H1 (cell line): ENCODE measurements around the gene TMA7. TPM values are rescaled to one million over a fixed set of nuclear protein-coding genes. Genes with fewer than 3 reads are reported as not detected.

Experiments
- CTCF ChIA-PET: fragments of 300-600 bp; sonication (Branson Sonifier 250); formaldehyde crosslinking; loops from one replicate; lab custom pipeline; 2021; ENCODE audit not compliant: partially characterized antibody; lab: Charles Lee
- POLR2A ChIA-PET: fragments of 300-600 bp; sonication (Branson Sonifier 250); formaldehyde crosslinking; loops from one replicate; lab custom pipeline; 2021; ENCODE audit warnings: inconsistent platforms; ENCODE audit not compliant: partially characterized antibody; lab: Charles Lee
- DNase-seq, 2 experiments: peaks; one replicate each; pipeline versions ENCODE4 v3.0.0 to v3.0.0-alpha.2; 2010 to 2022; ENCODE audit warnings: low spot score in 2 of 2, low read depth in 1 of 2, mixed read lengths in 1 of 2
- FAIRE-seq: peaks from 2 replicates; lab custom pipeline; 2011; peaks lifted over from hg19 to GRCh38; lab: Jason Lieb, UNC
- H2AFZ ChIP-seq: 2 replicates; pipeline ENCODE4 v1.8.1; 2012; ENCODE audit warnings: low read length, inconsistent platforms
- H2AK5ac ChIP-seq: 2 replicates; pipeline ENCODE4 v1.6.1; 2013; ENCODE audit warnings: low read depth, low read length
- H2BK120ac ChIP-seq: replicated peaks from 2 replicates; pipeline ENCODE3; 2013; ENCODE audit warnings: low read depth, low read length, inconsistent platforms
- H2BK12ac ChIP-seq: 2 replicates; pipeline ENCODE4 v1.6.1; 2013; ENCODE audit warnings: low read depth, low read length
- H2BK15ac ChIP-seq: 2 replicates; pipeline ENCODE4 v1.6.1; 2013; ENCODE audit warnings: low read length
- H2BK20ac ChIP-seq: 2 replicates; pipeline ENCODE4 v1.6.1; 2013; ENCODE audit warnings: low read length
- H2BK5ac ChIP-seq: 2 replicates; pipeline ENCODE4 v1.6.1; 2013; ENCODE audit warnings: low read depth, low read length
- H3K14ac ChIP-seq: 2 replicates; pipeline ENCODE4 v1.6.1; 2013; ENCODE audit warnings: inconsistent platforms; ENCODE audit not compliant: insufficient read length
- H3K18ac ChIP-seq: 2 replicates; pipeline ENCODE4 v1.6.1; 2013; ENCODE audit warnings: low read length; ENCODE audit errors: extremely low read depth
- H3K23ac ChIP-seq: 2 replicates; pipeline ENCODE4 v1.6.1; 2013; ENCODE audit warnings: inconsistent platforms; ENCODE audit not compliant: insufficient read length
- H3K23me2 ChIP-seq: 2 replicates; pipeline ENCODE4 v1.6.1; 2013; ENCODE audit warnings: low read depth, low read length
- H3K27ac ChIP-seq: 2 replicates; pipeline ENCODE4 v1.6.1; 2011; ENCODE audit warnings: low read depth, low read length, inconsistent platforms
- H3K27me3 ChIP-seq, 4 experiments: replicated peaks in 1 of 4; 1 replicate in 1 of 4; 2 replicates in 3 of 4; pipeline versions ENCODE4 v1.6.1 to v1.8.1; 2011 to 2013; ENCODE audit warnings: low read length in 3 of 4, mild to moderate bottlenecking in 3 of 4, inconsistent platforms in 2 of 4, mixed read lengths in 2 of 4, moderate library complexity in 1 of 4; ENCODE audit not compliant: control insufficient read depth in 3 of 4, insufficient read depth in 3 of 4; ENCODE audit errors: extremely low read depth in 1 of 4
- H3K36me3 ChIP-seq, 4 experiments: 2 replicates each; pipeline versions ENCODE4 v1.6.1 to v1.8.1; 2011 to 2013; ENCODE audit warnings: mild to moderate bottlenecking in 4 of 4, low read length in 3 of 4, moderate library complexity in 2 of 4, control low read depth in 1 of 4, inconsistent platforms in 1 of 4; ENCODE audit not compliant: insufficient read depth in 4 of 4, control insufficient read depth in 2 of 4
- H3K4ac ChIP-seq: replicated peaks from 2 replicates; pipeline ENCODE3; 2013; ENCODE audit warnings: low read length, low read depth, mixed read lengths, inconsistent platforms; ENCODE audit not compliant: insufficient read length
- H3K4me1 ChIP-seq, 4 experiments: replicated peaks in 1 of 4; 1 replicate in 1 of 4; 2 replicates in 3 of 4; pipeline versions ENCODE4 v1.6.1 to v1.8.1; 2011 to 2013; ENCODE audit warnings: low read length in 3 of 4, inconsistent platforms in 2 of 4, mixed read lengths in 1 of 4; ENCODE audit not compliant: insufficient read depth in 4 of 4, control insufficient read depth in 3 of 4
- H3K4me2 ChIP-seq, 2 experiments: 2 replicates each; pipeline versions ENCODE4 v1.6.1 to v1.8.1; 2011 to 2013; ENCODE audit warnings: low read depth in 2 of 2, low read length in 2 of 2, control low read depth in 1 of 2, inconsistent platforms in 1 of 2, mild to moderate bottlenecking in 1 of 2; ENCODE audit not compliant: insufficient read depth in 1 of 2
- H3K4me3 ChIP-seq, 4 experiments: fragments of 200-600, 300-600 bp in 1 of 4; sonication (generic), shearing (Covaris generic), sonication (Bioruptor Twin) in 1 of 4; 2 replicates each; pipeline versions ENCODE4 v1.5.1 to v1.8.1; 2011 to 2016; ENCODE audit warnings: low read length in 4 of 4, low read depth in 3 of 4, control low read depth in 2 of 4, inconsistent platforms in 2 of 4, mild to moderate bottlenecking in 2 of 4, mixed read lengths in 1 of 4, moderate library complexity in 1 of 4; ENCODE audit not compliant: insufficient read depth in 2 of 4; ENCODE audit errors: extremely low read depth in 1 of 4
- H3K56ac ChIP-seq: replicated peaks from 2 replicates; pipeline ENCODE3; 2013; ENCODE audit warnings: low read depth, mild to moderate bottlenecking, mixed read lengths, low read length, inconsistent platforms; ENCODE audit not compliant: insufficient read length
- H3K79me1 ChIP-seq: 2 replicates; pipeline ENCODE4 v1.6.1; 2013; ENCODE audit warnings: low read depth, low read length, control low read depth
- H3K79me2 ChIP-seq, 2 experiments: 2 replicates each; pipeline versions ENCODE4 v1.6.1 to v1.8.1; 2012 to 2013; ENCODE audit warnings: low read length in 2 of 2, mild to moderate bottlenecking in 2 of 2, inconsistent platforms in 1 of 2; ENCODE audit not compliant: insufficient read depth in 2 of 2, control insufficient read depth in 1 of 2
- H3K9ac ChIP-seq, 4 experiments: replicated peaks in 1 of 4; 1 replicate in 1 of 4; 2 replicates in 3 of 4; pipeline versions ENCODE4 v1.6.1 to v1.8.1; 2011 to 2013; ENCODE audit warnings: low read depth in 3 of 4, low read length in 3 of 4, control low read depth in 2 of 4, mild to moderate bottlenecking in 2 of 4, moderate library complexity in 2 of 4, inconsistent platforms in 1 of 4; ENCODE audit errors: extremely low read depth in 1 of 4
- H3K9me3 ChIP-seq, 2 experiments: 2 replicates each; pipeline versions ENCODE4 v1.6.1 to v1.8.1; 2012 to 2013; ENCODE audit warnings: mild to moderate bottlenecking in 2 of 2, moderate library complexity in 2 of 2, control low read depth in 1 of 2, inconsistent platforms in 1 of 2, low read depth in 1 of 2, low read length in 1 of 2, mixed read lengths in 1 of 2; ENCODE audit not compliant: insufficient read depth in 2 of 2
- H4K20me1 ChIP-seq, 2 experiments: replicated peaks in 1 of 2; 2 replicates each; pipeline versions ENCODE3 to v1.8.1; 2011 to 2013; ENCODE audit warnings: inconsistent platforms in 2 of 2, low read length in 2 of 2, mild to moderate bottlenecking in 1 of 2; ENCODE audit not compliant: insufficient read depth in 2 of 2, control insufficient read depth in 1 of 2
- H4K5ac ChIP-seq: 2 replicates; pipeline ENCODE4 v1.6.1; 2013; ENCODE audit warnings: low read length, low read depth, mixed read lengths, inconsistent platforms; ENCODE audit not compliant: insufficient read length
- H4K8ac ChIP-seq: 2 replicates; pipeline ENCODE4 v1.8.0; 2013; ENCODE audit warnings: mild to moderate bottlenecking, moderate library complexity, low read length, inconsistent platforms; ENCODE audit not compliant: insufficient read depth; ENCODE audit errors: extremely low read depth
- H4K91ac ChIP-seq: replicated peaks from 2 replicates; pipeline ENCODE3; 2013; ENCODE audit warnings: low read length, mixed read lengths, inconsistent platforms; ENCODE audit not compliant: insufficient read length
- ASH2L ChIP-seq: fragments of 200-600, 300-600 bp; sonication (generic); IDR thresholded peaks from one replicate; pipeline ENCODE4 v1.7.1; 2017; ENCODE audit warnings: low read length
- CBX8 ChIP-seq: fragments of 300-800, 300-1000 bp; sonication (generic); IDR thresholded peaks from 2 replicates; pipeline ENCODE4 v1.7.1; 2016; ENCODE audit warnings: low read depth, low read length, borderline replicate concordance
- CTBP2 ChIP-seq: IDR thresholded peaks from 2 replicates; pipeline ENCODE4 v1.7.0; 2011; ENCODE audit warnings: borderline replicate concordance, mild to moderate bottlenecking, moderate library complexity, mixed read lengths, low read length; ENCODE audit not compliant: insufficient read depth, insufficient read length
- EGR1 ChIP-seq: IDR thresholded peaks from 2 replicates; pipeline ENCODE4 v1.6.1; 2011; ENCODE audit warnings: low read depth, low read length, borderline replicate concordance
- GABPA ChIP-seq: IDR thresholded peaks from 2 replicates; pipeline ENCODE4 v1.6.1; 2011; ENCODE audit warnings: mild to moderate bottlenecking, low read length, moderate library complexity, borderline replicate concordance; ENCODE audit not compliant: insufficient read depth
- HDAC2 ChIP-seq, 2 experiments: fragments of 300-600 bp in 1 of 2; sonication (generic) in 1 of 2; IDR thresholded peaks; 2 replicates each; pipeline ENCODE4 v1.6.1; 2011 to 2012; ENCODE audit warnings: low read depth in 2 of 2, low read length in 2 of 2, mild to moderate bottlenecking in 2 of 2, moderate library complexity in 2 of 2, borderline replicate concordance in 1 of 2, inconsistent platforms in 1 of 2
- PHF8 ChIP-seq: fragments of 200-600 bp; sonication (generic); conservative IDR thresholded peaks from 2 replicates; pipeline ENCODE4 v1.7.1; 2012; ENCODE audit warnings: low read depth, mild to moderate bottlenecking, inconsistent platforms, low read length, moderate library complexity
- POLR2A ChIP-seq, 2 experiments: IDR thresholded peaks; 1 replicate in 1 of 2; 2 replicates in 1 of 2; pipeline ENCODE4 v1.6.1; 2011; ENCODE audit warnings: low read depth in 2 of 2, low read length in 2 of 2, mild to moderate bottlenecking in 2 of 2; ENCODE audit errors: control extremely low read depth in 1 of 2
- RBBP5 ChIP-seq: IDR thresholded peaks from 2 replicates; pipeline ENCODE4 v1.7.1; 2012; ENCODE audit warnings: low read depth, mild to moderate bottlenecking, inconsistent platforms, low read length, moderate library complexity, borderline replicate concordance
- RNF2 ChIP-seq: fragments of 200-900, 300-1000 bp; sonication (generic); IDR thresholded peaks from 2 replicates; pipeline ENCODE4 v1.7.1; 2016; ENCODE audit warnings: borderline replicate concordance, low read depth, mild to moderate bottlenecking, antibody characterized with exemption, low read length; ENCODE audit not compliant: poor library complexity, severe bottlenecking; ENCODE audit errors: missing control alignments
- TEAD4 ChIP-seq: IDR thresholded peaks from 2 replicates; pipeline ENCODE4 v1.6.1; 2012; ENCODE audit warnings: low read depth, low read length, inconsistent platforms, mixed read lengths
- WGBS, 2 experiments: shearing (Covaris generic) in 1 of 2; methylation state at CpG; one replicate each; pipeline versions ENCODE4 v1.1.6 to v1.1.7; 2013 to 2015; ENCODE audit warnings: low lambda C conversion rate in 2 of 2, mixed read lengths in 2 of 2, inconsistent platforms in 1 of 2, low coverage in 1 of 2, missing lambda C conversion rate in 1 of 2; ENCODE audit not compliant: insufficient replicate concordance in 2 of 2, insufficient coverage in 1 of 2, insufficient read length in 1 of 2; ENCODE audit errors: extremely low coverage in 1 of 2, missing lambda C conversion rate in 1 of 2; 5-methylcytosine and 5-hydroxymethylcytosine counted together
- polyA plus RNA-seq, 7 experiments: library from polyadenylated mRNA; depleted of rRNA in 3 of 7; stranded (reverse) in 5 of 7; unstranded in 2 of 7; fragments of >200 nt in 5 of 7; fragments of 200-250 nt in 2 of 7; gene quantifications; 1 replicate in 5 of 7; 2 replicates in 1 of 7; 4 replicates in 1 of 7; pipeline versions ENCODE4 v1.2.1 to v1.2.3, GENCODE V29; 2011 to 2013; ENCODE audit warnings: missing spikeins in 2 of 7, mixed read lengths in 2 of 7
- total RNA-seq: library from RNA; stranded (reverse); fragmentation: NEBNext Ultra II Directional; extraction: Animal tissue kit (Norgen Biotek cat#: 25700); gene quantifications from 2 replicates; pipeline ENCODE4 v1.2.1, GENCODE V29; 2021
- TF ChIP-seq, protein P1 (sequence below): IDR thresholded peaks from 2 replicates; pipeline ENCODE4 v1.6.1; 2012; ENCODE audit warnings: inconsistent platforms

Gene TMA7
- total and polyA plus RNA-seq, 2 of the 8 experiments (the other 6 are each of a cell fraction or from before 2014, with no cell fraction given): 138 to 305 TPM

DNA sequence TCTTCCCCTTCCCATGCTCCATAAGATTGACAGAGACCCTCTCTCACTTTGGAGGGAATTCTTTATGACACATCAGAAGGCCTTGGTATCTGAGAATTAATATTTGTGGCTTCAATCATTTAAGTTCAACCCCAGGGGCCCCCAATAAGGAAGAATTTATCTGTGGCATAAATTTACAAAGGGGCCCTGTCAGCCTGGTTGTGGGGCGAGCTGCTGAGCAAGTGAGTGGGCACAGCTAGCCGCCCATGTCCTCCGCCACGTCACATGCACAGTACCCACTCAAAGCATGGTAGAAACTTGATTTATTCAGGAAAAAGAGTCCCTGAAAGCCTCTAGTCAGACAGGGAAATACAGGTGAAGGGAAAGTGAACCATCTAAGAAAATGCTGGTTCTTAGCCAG, 23.5 kb upstream of the TMA7 start:
- Histone ChIP-seq H3K18ac (no peak overlapping the region), H3K23me2 (no peaks in the 10 kb centered on the region), H2BK5ac (no peak overlapping the region), H2BK12ac (no peak overlapping the region), H2AK5ac (no peak overlapping the region), H2BK120ac (no peak overlapping the region), H4K5ac (no peak overlapping the region), H3K27me3 (no peaks in the 10 kb centered on the region), H3K4me2 (no peak overlapping the region), H3K56ac (no peak overlapping the region), H2BK20ac (no peak overlapping the region), H4K91ac (no peak overlapping the region), H3K79me2 (peaks cover 0 to 3% of the 10 kb centered on the region in 2 experiments; a peak in 1 of 4 replicates), H3K4me1 (no peaks in the 10 kb centered on the region), H3K4ac (no peak overlapping the region), H3K36me3 (peaks cover 62 to 79% (median 72%) of the 10 kb centered on the region in 4 experiments), H4K20me1 (peaks cover 15 to 50% of the 10 kb centered on the region in 2 experiments), H3K9me3 (no peaks in the 10 kb centered on the region), H3K23ac (no peak overlapping the region), H3K4me3 (no peak overlapping the region), H3K79me1 (no peaks in the 10 kb centered on the region; the same call in none of the 2 replicates), H3K9ac (no peak overlapping the region), H3K14ac (no peak overlapping the region), H4K8ac (no peak overlapping the region), H3K27ac (no peak overlapping the region), H2BK15ac (no peak overlapping the region), H2AFZ (no peak overlapping the region)
- POLR2A ChIA-PET: interaction anchor here (1.0 to 31.5 kb wide), 3 partner anchors 6 to 176 kb away, joined by 3 to 650 read pairs (median 650); partner anchors contain the start of genes PLXNB1 and ZNF589
- no peak for DNase-seq
- CTCF ChIA-PET: interaction anchor here (0.7 to 4.3 kb wide), 10 partner anchors 7 to 184 kb away, joined by 3 to 47 read pairs (median 11); partner anchors contain the start of gene CCDC51
- 88% methylated on average over 4 of the region's 4 CpGs; no CpG with 5 or more reads in 1 of the 2 experiments for WGBS, 2 experiments
- no peak for FAIRE-seq
- TF ChIP-seq EGR1 (no peak), ASH2L (no peak), CTBP2 (no peak), TEAD4 (no peak), RBBP5 (no peak), GABPA (no peak), POLR2A (IDR thresholded peaks at IDR 0.05; ENCODE audit: control extremely low read depth in 1 of 2, low read depth in 2 of 2, low read length in 2 of 2) (no peak), RNF2 (no peak), HDAC2 (IDR thresholded peaks at IDR 0.05; ENCODE audit: borderline replicate concordance in 1 of 2, low read depth in 2 of 2, low read length in 2 of 2) (no peak), CBX8 (no peak), PHF8 (no peak)
- TF ChIP-seq, protein P1, sequence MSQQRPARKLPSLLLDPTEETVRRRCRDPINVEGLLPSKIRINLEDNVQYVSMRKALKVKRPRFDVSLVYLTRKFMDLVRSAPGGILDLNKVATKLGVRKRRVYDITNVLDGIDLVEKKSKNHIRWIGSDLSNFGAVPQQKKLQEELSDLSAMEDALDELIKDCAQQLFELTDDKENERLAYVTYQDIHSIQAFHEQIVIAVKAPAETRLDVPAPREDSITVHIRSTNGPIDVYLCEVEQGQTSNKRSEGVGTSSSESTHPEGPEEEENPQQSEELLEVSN: no peak
